AG04450 (cell line): ENCODE measurements around the gene SH3TC1. TPM values are rescaled to one million over a fixed set of nuclear protein-coding genes. Genes with fewer than 3 reads are reported as not detected.

ENCODE experiments used
- CTCF ChIA-PET: fragments of 300-600, 350-600 bp; formaldehyde crosslinking; extraction: SDS; loops from one replicate; lab custom pipeline; 2022; ENCODE audit warnings: antibody characterized with exemption, inconsistent platforms; lab: Charles Lee
- POLR2A ChIA-PET: fragments of 350-600 bp; formaldehyde crosslinking; extraction: SDS; loops from one replicate; lab custom pipeline; 2021; ENCODE audit warnings: antibody characterized with exemption, inconsistent platforms; lab: Yijun Ruan, JAX
- DNase-seq: peaks from one replicate; pipeline ENCODE4 v3.0.0-alpha.2; 2011; ENCODE audit warnings: low read depth, low spot score
- H3K27ac ChIP-seq: one replicate; pipeline ENCODE4 v1.5.1; 2012; ENCODE audit warnings: low read depth, low read length, control low read depth
- H3K27me3 ChIP-seq: one replicate; pipeline ENCODE4 v1.6.0; 2012; ENCODE audit warnings: low read length; ENCODE audit not compliant: control insufficient read depth, insufficient read depth
- H3K4me3 ChIP-seq: 2 replicates; pipeline ENCODE4 v1.5.1; 2011; ENCODE audit warnings: mild to moderate bottlenecking, low read depth, low read length, control low read depth
- H3K9me3 ChIP-seq: 2 replicates; pipeline ENCODE4 v1.5.1; 2012; ENCODE audit warnings: low read length; ENCODE audit not compliant: control insufficient read depth, insufficient read depth
- CTCF ChIP-seq: IDR thresholded peaks from 2 replicates; pipeline ENCODE4 v1.5.1; 2011; ENCODE audit warnings: low read depth, low read length, control low read depth, inconsistent platforms
- polyA plus RNA-seq: library from polyadenylated mRNA; depleted of rRNA; stranded (reverse); fragments of >200 nt; gene quantifications from 2 replicates; pipeline ENCODE4 v1.2.3, GENCODE V29; 2011

SH3TC1 gene
- polyA plus RNA-seq, 1 experiment, result 0.98 TPM

GRCh38 chr4:8215641-8216442 lies 16.8 kb downstream of the SH3TC1 start:
- CTCF ChIA-PET, result interaction anchor here (0.8 to 4.3 kb wide), 3 partner anchors 26 to 187 kb away, joined by 3 to 18 read pairs (median 3); no protein-coding TSS in a partner anchor
- H3K9me3 ChIP-seq, result no peaks in the 10 kb centered on the region; the same call in 1 of the 2 replicates
- TF ChIP-seq CTCF, result no peak
- H3K27me3 ChIP-seq, result peaks cover 15% of the 10 kb centered on the region
- H3K4me3 ChIP-seq, result no peak overlapping the region
- H3K27ac ChIP-seq, result no peak overlapping the region
- POLR2A ChIA-PET, result no interaction called here
- no peak for DNase-seq

GRCh38 chr4:8216443-8217245 lies 17.6 kb downstream of the SH3TC1 start:
- Histone ChIP-seq H3K9me3 (no peaks in the 10 kb centered on the region; the same call in 1 of the 2 replicates), H3K27me3 (peaks cover 12% of the 10 kb centered on the region), H3K27ac (no peak overlapping the region), H3K4me3 (no peak overlapping the region)
- DNase-seq, result no peak
- ChIA-PET CTCF (interaction anchor here (0.8 to 4.3 kb wide), 4 partner anchors 25 to 186 kb away, joined by 3 to 18 read pairs (median 3); no protein-coding TSS in a partner anchor), POLR2A (no interaction called here)
- TF ChIP-seq CTCF, result no peak

GRCh38 chr4:8217246-8217511 lies 18.1 kb downstream of the SH3TC1 start:
- DNase-seq, result no peak
- ChIA-PET CTCF (interaction anchor here (1.0 kb wide), 1 partner anchor 186 kb away, joined by 3 read pairs; no protein-coding TSS in a partner anchor), POLR2A (no interaction called here)
- Histone ChIP-seq H3K27me3 (peaks cover 7% of the 10 kb centered on the region), H3K27ac (no peak overlapping the region), H3K4me3 (no peak overlapping the region), H3K9me3 (no peaks in the 10 kb centered on the region; the same call in 1 of the 2 replicates)
- no peak for TF ChIP-seq CTCF

- Histone ChIP-seq H3K27ac (no peak overlapping the region), H3K27me3 (peaks cover 4% of the 10 kb centered on the region), H3K4me3 (no peak overlapping the region), H3K9me3 (no peaks in the 10 kb centered on the region; the same call in 1 of the 2 replicates)
- POLR2A ChIA-PET, result no interaction called here
- CTCF ChIA-PET, result interaction anchor here (1.0 to 1.4 kb wide), 2 partner anchors 42 to 185 kb away, joined by 3 to 4 read pairs; no protein-coding TSS in a partner anchor
- no peak for DNase-seq
- TF ChIP-seq CTCF, result no peak
Measured at GRCh38 chr4:8217871-8218270, 18.8 kb downstream of the SH3TC1 start.
